ENCODE data around the gene SLAMF1. TPM values are rescaled to one million over a fixed set of nuclear protein-coding genes. Genes with fewer than 3 reads are reported as not detected.
"Not testable (repeated sequence)": the region's sequence is repeated elsewhere in the genome, so short reads cannot be mapped to it uniquely, and the experiment has no call there.

The SLAMF1 gene
- total RNA-seq, 2 experiments from 2014 or later, result 101 to 112 TPM

DNA sequence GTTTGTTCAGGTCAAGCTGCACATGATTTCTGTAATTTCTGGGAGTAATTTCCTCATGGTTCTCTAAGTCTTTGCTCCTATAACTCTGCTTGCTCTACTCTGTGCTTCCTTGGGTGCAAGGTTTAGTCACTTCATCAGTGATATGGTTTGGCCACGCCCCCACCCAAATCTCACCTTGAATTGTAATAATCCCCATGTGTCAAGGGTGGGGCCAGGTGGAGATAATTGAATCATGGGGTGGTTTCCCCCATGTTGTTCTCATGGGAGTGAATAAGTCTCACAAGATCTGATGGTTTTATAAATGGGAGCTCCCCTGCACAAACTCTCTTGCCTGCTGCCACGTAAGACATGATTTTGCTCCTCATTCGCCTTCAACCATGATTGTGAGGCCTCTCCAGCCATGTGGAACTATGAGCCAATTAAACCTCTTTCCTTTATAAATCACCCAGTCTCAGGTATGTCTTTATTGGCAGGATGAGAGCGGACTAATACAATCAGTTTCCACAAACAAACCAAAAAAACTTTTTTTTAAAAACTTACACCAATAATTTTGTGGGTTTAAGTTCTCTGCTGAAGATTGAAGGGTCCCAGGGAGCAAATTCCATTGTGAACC is 19.1 kb downstream of the SLAMF1 start:
- CTCF ChIA-PET, result interaction anchor here (0.6 to 5.4 kb wide), 9 partner anchors 8 to 164 kb away, joined by 3 to 32 read pairs (median 4); partner anchors contain the start of gene SLAMF1
- peak overlapping the region; percentile 49 for H3K4me3 Mint-ChIP-seq
- intact Hi-C loops (cut with micrococcal nuclease), result loop anchor here (1.0 to 10.0 kb wide), 10 partner anchors 11 to 703 kb away; partner anchors contain the start of genes ITLN2, LY9 and TAGLN2
- peaks cover 95% of the 10 kb centered on the region for H3K4me1 Mint-ChIP-seq (ENCODE audit: low read depth)
- H3K27me3 Mint-ChIP-seq (ENCODE audit: low read depth); H3K9me3 Mint-ChIP-seq: not testable (repeated sequence)
- H3K27ac Mint-ChIP-seq, result peak overlapping the region; percentile 96
- DNase-seq, result peak; percentile 96
- H3K36me3 Mint-ChIP-seq (ENCODE audit: low read depth), result peaks cover 73% of the 10 kb centered on the region

DNA sequence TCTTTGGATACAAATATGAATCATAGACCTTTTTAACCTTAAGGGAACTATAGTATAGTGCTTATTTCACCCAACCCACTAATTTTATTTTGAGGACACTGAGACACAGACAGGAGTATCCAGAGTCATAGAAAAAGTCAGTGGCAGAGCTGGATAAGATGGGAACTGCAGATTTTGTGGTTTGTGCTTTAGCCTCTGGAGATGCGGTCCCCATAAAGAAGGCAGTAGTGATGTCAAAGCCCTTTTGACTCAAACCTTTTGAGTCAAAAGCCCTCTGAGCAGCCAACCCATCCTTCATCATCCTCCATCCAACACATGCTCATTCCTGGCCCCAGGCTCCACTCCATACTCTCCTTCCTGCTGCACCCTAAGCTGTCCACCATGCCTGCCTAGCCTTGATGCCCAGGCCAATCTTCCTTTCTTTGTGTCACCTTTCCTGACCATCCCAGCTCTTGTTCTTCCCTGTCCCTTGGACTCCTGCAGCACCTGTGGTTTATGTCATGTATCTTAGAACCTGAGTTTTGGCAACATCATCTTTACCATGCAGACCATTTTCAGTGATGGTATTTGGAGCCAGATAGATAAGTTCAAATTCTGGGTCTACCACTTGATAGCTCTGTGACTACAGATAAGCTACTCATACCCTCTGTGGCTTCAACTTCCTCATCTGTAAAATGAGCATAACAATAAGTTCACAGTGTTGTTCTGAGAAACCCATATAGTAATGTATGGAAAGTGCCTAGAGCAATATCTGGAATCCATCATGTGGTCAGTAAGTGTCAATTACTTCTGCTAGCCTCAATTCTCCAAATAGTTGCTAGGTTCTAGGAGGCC is 20.1 kb downstream of the SLAMF1 start:
- Mint-ChIP-seq H3K4me1 (ENCODE audit: low read depth) (peaks cover 97% of the 10 kb centered on the region), H3K27ac (peak overlapping the region; percentile 96), H3K4me3 (peak overlapping the region; percentile 54), H3K9me3 (no peaks in the 10 kb centered on the region), H3K36me3 (ENCODE audit: low read depth) (peaks cover 81% of the 10 kb centered on the region), H3K27me3 (ENCODE audit: low read depth) (no peaks in the 10 kb centered on the region)
- DNase-seq, result peak; percentile 32
- CTCF ChIA-PET, result interaction anchor here (0.6 to 5.4 kb wide), 7 partner anchors 19 to 203 kb away, joined by 3 to 32 read pairs (median 4); partner anchors contain the start of gene SLAMF1
- intact Hi-C loops (cut with micrococcal nuclease), result loop anchor here (1.0 to 10.0 kb wide), 10 partner anchors 12 to 702 kb away; partner anchors contain the start of genes ITLN2, LY9 and TAGLN2

DNA sequence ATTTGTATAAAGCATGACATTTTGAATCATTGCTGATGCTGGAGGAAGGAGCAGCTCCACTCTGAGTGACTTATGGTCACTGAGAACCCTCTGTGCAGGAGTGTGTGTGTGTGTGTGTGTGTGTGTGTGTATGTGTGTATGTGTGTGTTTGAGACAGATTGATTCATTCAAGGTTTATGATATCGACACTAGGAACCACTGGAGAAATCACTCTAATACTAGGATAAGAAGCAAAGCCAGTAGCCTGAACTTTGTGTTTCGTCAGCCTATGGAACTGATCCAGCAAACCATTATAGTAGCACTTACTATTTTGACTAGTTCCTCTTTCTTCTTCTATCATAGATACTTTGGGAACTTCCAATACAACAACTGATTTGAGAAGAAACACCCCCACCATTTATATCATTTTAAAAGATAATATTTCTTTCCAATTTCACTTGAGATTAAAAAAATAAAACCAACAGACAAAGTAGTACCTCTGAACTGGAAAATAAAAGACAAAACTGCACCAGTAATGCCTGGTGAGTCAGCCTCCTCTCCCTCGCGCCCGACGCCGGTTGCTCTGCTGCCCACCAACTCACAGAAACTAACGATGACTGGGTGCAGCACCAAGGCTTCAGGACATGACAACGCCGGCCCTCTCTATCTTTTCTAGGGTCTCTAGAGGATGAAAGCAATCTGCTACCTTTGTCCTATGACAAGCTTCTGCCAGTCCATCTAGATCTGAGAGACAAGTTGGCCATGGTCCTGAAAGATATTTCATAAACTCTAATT is 20.9 kb downstream of the SLAMF1 start:
- peaks cover 97% of the 10 kb centered on the region for H3K4me1 Mint-ChIP-seq (ENCODE audit: low read depth)
- H3K27ac Mint-ChIP-seq, result peak overlapping the region; percentile 96
- H3K4me3 Mint-ChIP-seq, result peak overlapping the region; percentile 47
- no peaks in the 10 kb centered on the region for H3K27me3 Mint-ChIP-seq (ENCODE audit: low read depth)
- no peaks in the 10 kb centered on the region for H3K9me3 Mint-ChIP-seq
- CTCF ChIA-PET, result interaction anchor here (0.6 to 1.7 kb wide), 3 partner anchors 39 to 204 kb away, joined by 3 to 4 read pairs (median 4); no protein-coding TSS in a partner anchor
- intact Hi-C loops (cut with micrococcal nuclease), result loop anchor here (2.0 to 10.0 kb wide), 3 partner anchors 39 to 701 kb away; partner anchors contain the start of genes ITLN2 and TAGLN2
- H3K36me3 Mint-ChIP-seq (ENCODE audit: low read depth), result peaks cover 80% of the 10 kb centered on the region
- peak; percentile 79 for DNase-seq

DNA sequence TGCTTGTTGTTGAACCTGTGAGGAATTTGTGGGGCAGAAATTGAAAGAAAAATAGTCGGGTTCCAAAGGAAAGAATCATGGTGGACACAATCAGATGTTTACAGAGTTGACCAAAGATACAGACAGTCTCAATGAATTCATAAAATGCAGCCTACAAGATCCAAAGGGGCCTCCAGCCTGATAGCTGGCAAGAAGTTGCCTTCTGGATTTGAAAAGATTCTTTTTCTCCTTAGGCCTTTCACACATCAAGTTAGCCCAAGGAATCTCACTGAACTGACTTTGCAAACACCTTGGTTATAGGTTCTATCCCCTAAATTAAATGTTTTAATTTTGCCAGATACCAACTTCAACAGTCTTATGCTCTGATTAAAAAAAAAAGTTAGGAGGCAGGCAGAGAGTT is 21.5 kb downstream of the SLAMF1 start:
- peak overlapping the region; percentile 3 for H3K4me3 Mint-ChIP-seq
- no peaks in the 10 kb centered on the region for H3K27me3 Mint-ChIP-seq (ENCODE audit: low read depth)
- H3K9me3 Mint-ChIP-seq, result no peaks in the 10 kb centered on the region
- peaks cover 93% of the 10 kb centered on the region for H3K4me1 Mint-ChIP-seq (ENCODE audit: low read depth)
- H3K36me3 Mint-ChIP-seq (ENCODE audit: low read depth), result peaks cover 75% of the 10 kb centered on the region
- no peak for DNase-seq
- peak overlapping the region; percentile 96 for H3K27ac Mint-ChIP-seq
- CTCF ChIA-PET, result interaction anchor here (0.7 to 8.8 kb wide), 3 partner anchors 17 to 86 kb away, joined by 3 to 65 read pairs (median 4); partner anchors contain the start of gene CD48
- intact Hi-C loops (cut with micrococcal nuclease), result loop anchor here (5.0 to 10.0 kb wide), 2 partner anchors 327 to 701 kb away; partner anchors contain the start of genes ITLN2 and TAGLN2

DNA sequence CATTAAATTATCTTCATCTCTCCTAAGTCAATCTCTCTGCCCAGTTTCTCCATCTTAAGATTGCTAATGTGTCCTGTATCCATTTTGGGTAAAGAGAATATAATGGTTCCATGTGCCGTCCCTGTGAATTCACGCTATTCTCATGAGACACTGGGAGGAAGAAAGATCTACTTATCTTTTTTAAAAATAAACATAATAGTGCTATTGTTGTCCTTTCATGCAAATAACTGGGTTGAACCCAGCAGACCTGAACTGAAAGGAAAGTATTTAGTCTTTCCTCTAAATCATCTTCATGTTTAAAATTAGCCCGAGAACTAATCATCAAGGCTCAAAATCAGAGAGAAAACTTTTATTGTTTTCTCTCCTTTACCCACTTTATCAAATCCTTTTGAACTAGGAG is 22.4 kb downstream of the SLAMF1 start:
- intact Hi-C loops (cut with micrococcal nuclease), result loop anchor here (5.0 to 10.0 kb wide), 2 partner anchors 362 to 700 kb away; partner anchors contain the start of genes DCAF8 and TAGLN2
- no peaks in the 10 kb centered on the region for H3K9me3 Mint-ChIP-seq

DNA sequence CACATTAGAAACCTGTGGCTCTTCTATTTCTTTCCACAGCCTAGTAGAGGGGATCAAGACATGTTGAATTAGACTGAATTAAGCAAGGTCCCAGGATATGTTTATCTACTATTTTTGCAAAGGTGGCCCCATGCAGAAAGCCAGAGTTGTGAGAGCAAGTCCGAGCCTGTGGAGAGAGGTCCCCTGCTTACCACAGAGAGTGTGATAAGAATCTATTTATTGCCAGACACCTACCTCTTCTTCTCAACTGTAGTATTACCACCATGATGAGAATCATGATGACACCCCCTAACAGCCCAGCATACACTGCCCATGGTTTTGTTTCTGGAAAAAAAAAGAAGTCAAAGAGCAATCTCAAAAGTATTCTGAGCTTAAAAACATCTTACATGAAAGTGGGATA is 23.0 kb downstream of the SLAMF1 start:
- intact Hi-C loops (cut with micrococcal nuclease), result loop anchor here (1.0 to 10.0 kb wide), 8 partner anchors 48 to 699 kb away; partner anchors contain the start of genes DCAF8 and TAGLN2
- CTCF ChIA-PET, result interaction anchor here (0.6 to 8.8 kb wide), 5 partner anchors 16 to 169 kb away, joined by 3 to 65 read pairs (median 3); partner anchors contain the start of gene SLAMF1
- Mint-ChIP-seq H3K9me3 (no peaks in the 10 kb centered on the region), H3K4me3 (no peak overlapping the region), H3K36me3 (ENCODE audit: low read depth) (peaks cover 84% of the 10 kb centered on the region), H3K27me3 (ENCODE audit: low read depth) (no peaks in the 10 kb centered on the region), H3K27ac (peak overlapping the region; percentile 96), H3K4me1 (ENCODE audit: low read depth) (peaks cover 94% of the 10 kb centered on the region)
- DNase-seq, result no peak

More for the DNA sequence above, 22.4 kb downstream of the SLAMF1 start:
- Mint-ChIP-seq H3K36me3 (ENCODE audit: low read depth) (peaks cover 80% of the 10 kb centered on the region), H3K27ac (peak overlapping the region; percentile 96), H3K4me1 (ENCODE audit: low read depth) (peaks cover 92% of the 10 kb centered on the region), H3K4me3 (no peak overlapping the region), H3K27me3 (ENCODE audit: low read depth) (no peaks in the 10 kb centered on the region)
- no peak for DNase-seq
- CTCF ChIA-PET, result interaction anchor here (0.6 to 8.8 kb wide), 6 partner anchors 17 to 169 kb away, joined by 3 to 65 read pairs (median 3); partner anchors contain the start of genes CD48 and SLAMF1

DNA sequence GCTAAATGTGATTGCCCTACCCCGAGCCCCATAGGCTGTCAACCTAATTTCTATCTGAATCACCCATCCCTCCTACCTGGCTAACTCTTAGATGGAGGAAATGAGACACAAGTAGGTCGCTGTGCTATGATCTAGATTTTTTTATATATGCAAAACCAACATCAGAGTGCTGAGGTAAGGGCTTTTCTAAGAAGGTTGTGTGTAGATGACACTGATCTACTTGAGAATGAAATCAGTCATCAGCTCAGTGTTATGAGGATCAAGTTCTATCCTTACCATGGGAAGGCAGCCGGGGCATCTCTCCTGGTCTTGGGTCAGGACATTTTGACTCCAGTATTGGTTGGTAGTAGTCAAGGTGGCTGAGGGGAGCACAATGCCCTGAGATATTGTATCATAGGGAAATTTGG is 23.6 kb downstream of the SLAMF1 start:
- intact Hi-C loops (cut with micrococcal nuclease), result loop anchor here (1.0 to 10.0 kb wide), 8 partner anchors 47 to 698 kb away; partner anchors contain the start of genes DCAF8 and TAGLN2
- CTCF ChIA-PET, result interaction anchor here (0.7 to 8.8 kb wide), 6 partner anchors 12 to 195 kb away, joined by 3 to 65 read pairs (median 4); partner anchors contain the start of gene SLAMF1
- Mint-ChIP-seq H3K9me3 (no peaks in the 10 kb centered on the region), H3K4me3 (peak overlapping the region; percentile 55), H3K27me3 (ENCODE audit: low read depth) (no peaks in the 10 kb centered on the region), H3K4me1 (ENCODE audit: low read depth) (peaks cover 92% of the 10 kb centered on the region), H3K36me3 (ENCODE audit: low read depth) (peaks cover 83% of the 10 kb centered on the region), H3K27ac (peak overlapping the region; percentile 96)
- DNase-seq, result peak; percentile 68

DNA sequence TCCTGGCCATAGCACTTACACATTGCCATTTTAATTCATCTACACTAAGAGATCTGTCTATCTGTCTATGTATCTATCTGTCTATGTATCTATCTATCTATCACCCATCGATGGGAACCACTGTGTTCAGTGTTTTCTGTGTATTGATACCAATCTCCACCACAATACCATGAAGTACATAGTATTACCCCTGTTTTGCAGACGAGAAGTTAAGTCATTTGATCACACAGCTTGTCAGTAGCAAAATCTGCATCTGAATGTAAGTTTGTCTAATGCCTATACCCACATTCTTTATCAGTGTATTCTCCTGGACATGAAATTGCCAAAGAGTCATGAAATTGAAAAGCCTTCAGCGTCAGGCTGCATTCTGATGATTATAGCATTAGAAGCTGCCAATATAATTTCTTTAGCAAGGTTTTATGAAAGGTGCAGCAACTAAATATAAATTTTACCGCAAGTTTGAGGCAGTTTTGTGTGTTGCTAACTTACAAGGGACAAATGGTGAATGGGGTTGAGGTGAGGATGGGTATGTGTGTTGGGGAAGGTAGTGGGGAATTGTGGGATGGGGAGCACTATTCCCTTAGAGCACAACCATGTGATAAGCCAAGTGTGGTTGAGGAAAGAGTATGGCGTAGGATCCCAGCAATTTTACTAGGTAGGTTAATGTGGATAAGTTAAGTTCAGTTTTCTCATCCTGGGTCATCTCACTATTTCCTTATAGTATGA is 24.2 kb downstream of the SLAMF1 start:
- Mint-ChIP-seq H3K27me3 (ENCODE audit: low read depth) (no peaks in the 10 kb centered on the region), H3K4me1 (ENCODE audit: low read depth) (peaks cover 89% of the 10 kb centered on the region), H3K9me3 (no peaks in the 10 kb centered on the region), H3K4me3 (no peak overlapping the region), H3K27ac (peak overlapping the region; percentile 96), H3K36me3 (ENCODE audit: low read depth) (peaks cover 81% of the 10 kb centered on the region)
- CTCF ChIA-PET, result interaction anchor here (0.7 to 8.8 kb wide), 7 partner anchors 13 to 194 kb away, joined by 3 to 65 read pairs (median 5); partner anchors contain the start of gene SLAMF1
- DNase-seq, result no peak
- intact Hi-C loops (cut with micrococcal nuclease), result loop anchor here (1.0 to 10.0 kb wide), 8 partner anchors 46 to 698 kb away; partner anchors contain the start of genes DCAF8 and TAGLN2

DNA sequence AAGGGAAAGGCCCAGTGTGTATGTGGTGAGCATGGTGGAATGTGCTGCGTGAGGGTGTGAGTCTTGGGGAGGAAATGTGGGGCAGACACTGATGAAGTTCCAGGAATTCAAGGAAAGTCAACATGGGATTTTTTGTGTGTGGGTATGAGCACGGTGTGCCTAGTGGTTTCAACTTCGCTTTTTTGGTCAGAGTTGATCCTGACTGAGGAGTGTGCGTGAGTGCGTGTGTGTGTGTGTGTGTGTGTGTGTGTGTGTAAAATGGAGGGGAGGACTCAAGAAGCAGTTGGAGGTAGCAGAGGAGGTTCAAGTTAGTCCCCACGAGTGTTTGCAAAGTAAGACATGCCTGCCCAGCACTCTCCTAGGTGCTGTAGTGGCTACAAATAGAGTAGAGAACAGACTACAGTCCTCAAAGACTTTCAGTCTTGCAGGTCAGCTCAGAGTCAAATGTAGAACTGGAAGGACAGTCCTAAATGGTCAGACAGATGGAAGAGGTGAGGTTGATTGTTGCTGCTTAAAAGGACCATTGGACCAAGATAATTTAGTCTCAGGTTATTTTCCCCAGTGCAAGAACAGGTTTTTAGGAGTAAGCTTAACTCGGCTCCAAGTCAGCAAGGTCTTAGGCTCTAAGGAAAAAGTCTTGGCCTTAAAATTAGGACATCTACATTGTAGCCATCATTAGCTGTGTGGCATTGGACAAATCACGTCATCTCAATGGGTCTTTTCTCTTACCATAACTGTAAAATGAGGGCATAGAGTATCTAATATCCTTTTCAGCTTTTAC is 25.0 kb downstream of the SLAMF1 start:
- Mint-ChIP-seq H3K27me3 (ENCODE audit: low read depth) (no peaks in the 10 kb centered on the region), H3K9me3 (no peaks in the 10 kb centered on the region), H3K27ac (peak overlapping the region; percentile 96), H3K4me1 (ENCODE audit: low read depth) (peaks cover 84% of the 10 kb centered on the region), H3K36me3 (ENCODE audit: low read depth) (peaks cover 77% of the 10 kb centered on the region), H3K4me3 (peak overlapping the region; percentile 19)
- DNase-seq, result peak; percentile 58
- CTCF ChIA-PET, result interaction anchor here (1.2 to 8.8 kb wide), 4 partner anchors 14 to 53 kb away, joined by 5 to 65 read pairs (median 7); partner anchors contain the start of gene SLAMF1
- intact Hi-C loops (cut with micrococcal nuclease), result loop anchor here (2.0 to 10.0 kb wide), 3 partner anchors 145 to 697 kb away; partner anchors contain the start of genes DCAF8 and TAGLN2

All from activated naive CD4-positive, alpha-beta T cell treated with anti-CD3 and anti-CD28 coated beads for 36 hours (primary cell).